Fibroblast of villous mesenchyme (primary cell): ENCODE results near the gene CIDEA. TPM values are rescaled to one million over a fixed set of nuclear protein-coding genes. Genes with fewer than 3 reads are reported as not detected.

Source experiments
- DNase-seq: peaks from one replicate; pipeline ENCODE4 v3.0.0-alpha.2; 2010; ENCODE audit warnings: low read depth
- H3K4me3 ChIP-seq: 2 replicates; pipeline ENCODE4 v1.5.1; 2011; ENCODE audit warnings: low read depth, mild to moderate bottlenecking, low read length
- small RNA-seq: library from RNA; depleted of rRNA; stranded (forward); fragments of <200 nt; gene quantifications from one replicate; pipeline ENCODE3, GENCODE V24; 2012
- total RNA-seq: library from RNA; depleted of rRNA; stranded (reverse); fragments of >200 nt; gene quantifications from 2 replicates; pipeline ENCODE4 v1.2.3, GENCODE V29; 2012
- TF ChIP-seq, protein P1 (sequence below): IDR thresholded peaks from 2 replicates; pipeline ENCODE4 v1.5.1; 2012; ENCODE audit warnings: low read depth, mild to moderate bottlenecking, low read length; ENCODE audit not compliant: insufficient read depth

The CIDEA gene
- total RNA-seq, 1 donor, result not detected

DNA sequence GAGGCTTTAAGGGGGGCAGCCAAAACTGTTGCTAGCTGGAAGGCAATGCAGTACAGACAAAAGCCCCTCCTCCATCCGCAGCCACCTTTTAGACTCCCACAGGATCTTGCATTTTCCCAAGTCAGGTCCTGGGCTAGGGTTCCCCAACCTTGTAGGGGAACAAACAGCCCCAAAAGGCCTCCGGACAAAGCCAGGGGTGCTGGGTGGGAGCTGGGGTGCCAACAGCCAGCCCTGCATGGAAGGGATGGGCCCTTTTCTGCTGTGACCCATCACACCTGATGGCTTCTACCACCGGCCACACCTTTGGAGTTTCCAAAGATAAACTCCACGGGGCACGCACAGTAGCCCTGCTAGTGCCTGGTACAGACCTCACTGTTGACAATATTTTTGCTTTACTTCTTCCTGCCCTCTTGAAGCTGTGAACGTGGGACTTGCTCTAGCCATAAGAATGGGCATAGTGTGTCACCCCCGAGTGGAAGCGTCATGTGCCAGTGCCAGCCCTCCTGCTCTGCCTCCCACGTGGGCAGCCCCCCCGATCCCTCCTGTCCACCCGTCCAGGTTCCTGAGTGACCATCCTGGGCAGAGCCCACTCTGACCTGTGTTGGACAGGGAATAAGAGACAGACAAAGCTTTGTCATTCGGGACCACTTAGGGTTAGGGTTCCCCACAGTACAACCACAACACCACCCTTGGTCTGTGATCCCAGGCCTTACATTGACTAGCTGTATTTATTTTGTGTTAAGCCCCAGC lies 72.7 kb downstream of the CIDEA start:
- TF ChIP-seq, protein P1, sequence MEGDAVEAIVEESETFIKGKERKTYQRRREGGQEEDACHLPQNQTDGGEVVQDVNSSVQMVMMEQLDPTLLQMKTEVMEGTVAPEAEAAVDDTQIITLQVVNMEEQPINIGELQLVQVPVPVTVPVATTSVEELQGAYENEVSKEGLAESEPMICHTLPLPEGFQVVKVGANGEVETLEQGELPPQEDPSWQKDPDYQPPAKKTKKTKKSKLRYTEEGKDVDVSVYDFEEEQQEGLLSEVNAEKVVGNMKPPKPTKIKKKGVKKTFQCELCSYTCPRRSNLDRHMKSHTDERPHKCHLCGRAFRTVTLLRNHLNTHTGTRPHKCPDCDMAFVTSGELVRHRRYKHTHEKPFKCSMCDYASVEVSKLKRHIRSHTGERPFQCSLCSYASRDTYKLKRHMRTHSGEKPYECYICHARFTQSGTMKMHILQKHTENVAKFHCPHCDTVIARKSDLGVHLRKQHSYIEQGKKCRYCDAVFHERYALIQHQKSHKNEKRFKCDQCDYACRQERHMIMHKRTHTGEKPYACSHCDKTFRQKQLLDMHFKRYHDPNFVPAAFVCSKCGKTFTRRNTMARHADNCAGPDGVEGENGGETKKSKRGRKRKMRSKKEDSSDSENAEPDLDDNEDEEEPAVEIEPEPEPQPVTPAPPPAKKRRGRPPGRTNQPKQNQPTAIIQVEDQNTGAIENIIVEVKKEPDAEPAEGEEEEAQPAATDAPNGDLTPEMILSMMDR, result no peak
- DNase-seq, result no peak

More for the DNA sequence above, 72.7 kb downstream of the CIDEA start:
- H3K4me3 ChIP-seq, result no peak overlapping the region

Small RNAs within 50 kb of the gene (small RNA-seq; reads per million reads assigned to genes)
- not detected for gene RNU6-170P

Other genes with a start within 250 kb of the CIDEA start
- gene ANKRD62, start 160.5 kb upstream of the CIDEA start, total RNA-seq, result not detected in 2 replicates
- 821 and 1,150 TPM in 2 replicates for gene TUBB6, start 53.9 kb downstream of the CIDEA start, total RNA-seq
- gene AFG3L2, start 122.9 kb downstream of the CIDEA start, total RNA-seq, result 43.5 and 63.0 TPM in 2 replicates
- 4.3 and 5.5 TPM in 2 replicates for gene PRELID3A, start 153.6 kb downstream of the CIDEA start, total RNA-seq